NCI-H526 treated with DMSO at 0.1 percent for 48 hours (cell line): ENCODE data around the gene UBE2E1.
"Not testable (repeated sequence)": the region's sequence is repeated elsewhere in the genome, so short reads cannot be mapped to it uniquely, and the experiment has no call there.

Experiments used
- DNase-seq: peaks from one replicate; lab custom pipeline; 2025; lab: John Stamatoyannopoulos, UW

Gene UBE2E1

DNA sequence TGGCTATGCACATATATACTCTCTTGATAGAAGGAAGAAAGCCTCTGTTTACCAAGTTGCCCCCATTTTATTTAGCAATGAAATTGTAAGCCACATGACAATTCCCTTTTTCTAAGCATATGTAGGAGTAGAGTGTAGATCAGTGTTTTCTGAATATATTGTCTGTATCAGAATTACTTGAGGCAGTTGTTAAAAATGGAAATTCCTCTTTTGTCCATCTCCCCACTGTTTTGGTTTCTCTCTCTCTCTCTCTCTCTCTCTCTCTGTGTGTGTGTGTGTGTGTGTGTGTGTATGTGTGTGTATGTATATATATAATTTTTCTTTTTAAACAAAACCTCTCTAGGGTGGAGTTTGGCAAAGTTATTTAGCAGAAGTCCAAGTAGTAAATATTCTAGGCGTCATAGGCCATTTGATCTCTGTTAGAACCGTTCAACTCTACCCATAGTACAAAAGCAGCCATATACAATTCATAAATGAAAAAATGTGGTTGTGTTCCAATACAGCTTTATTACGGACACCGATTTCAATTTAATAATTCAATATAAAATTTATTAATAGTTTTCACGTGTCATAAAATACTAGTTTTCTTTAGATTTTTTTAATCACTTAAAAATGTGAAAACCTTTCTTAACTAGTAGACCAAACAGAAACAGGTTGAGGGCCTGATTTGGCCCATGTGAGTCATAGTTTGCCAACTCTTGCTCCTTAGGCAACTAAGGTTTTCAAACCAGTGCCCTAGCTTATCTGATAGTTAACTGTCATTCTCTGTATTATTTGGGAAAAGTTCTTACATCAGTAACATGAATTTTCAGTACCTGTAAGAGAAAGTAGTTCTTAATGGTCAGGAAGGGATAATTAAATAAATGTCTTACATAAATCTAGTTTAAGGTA lies 39.8 kb downstream of the UBE2E1 start:
- no peak for DNase-seq

DNA sequence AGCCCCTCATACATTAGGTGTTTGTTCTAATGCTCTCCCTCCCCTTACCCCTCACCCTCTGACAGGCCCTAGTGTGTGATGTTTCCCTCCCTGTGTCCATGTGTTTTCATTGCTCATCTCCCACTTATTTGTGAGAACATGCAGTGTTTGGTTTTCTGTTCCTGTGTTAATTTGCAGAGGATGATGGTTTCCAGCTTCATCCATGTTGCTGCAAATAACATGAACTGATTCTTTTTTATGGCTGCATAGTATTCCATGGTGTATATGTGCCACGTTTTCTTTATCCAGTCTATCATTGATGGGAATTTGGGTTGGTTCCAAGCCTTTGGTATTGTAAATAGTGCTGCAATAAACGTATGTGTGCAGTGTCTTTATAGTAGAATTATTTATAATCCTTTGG lies 43.7 kb downstream of the UBE2E1 start:
- DNase-seq = not testable (repeated sequence)

DNA sequence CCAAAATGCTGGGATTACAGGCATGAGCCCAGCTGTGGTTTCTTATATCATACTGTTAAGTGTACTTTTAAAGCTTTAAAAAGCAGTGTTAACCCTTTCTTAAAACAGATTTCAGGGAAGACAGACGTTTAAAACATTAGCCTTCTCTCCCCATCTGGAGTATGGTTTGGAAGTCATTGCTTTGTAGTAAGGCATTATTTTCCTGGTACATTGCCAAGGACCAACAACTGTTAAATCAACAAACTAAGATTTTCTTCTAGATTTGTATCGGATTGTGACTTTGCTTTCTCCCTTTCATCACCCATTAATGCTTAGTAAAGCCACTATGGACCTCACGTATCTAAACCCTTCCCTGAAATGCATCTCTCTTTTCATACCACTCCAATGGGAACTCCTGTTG lies 50.5 kb downstream of the UBE2E1 start:
- DNase-seq = no peak

DNA sequence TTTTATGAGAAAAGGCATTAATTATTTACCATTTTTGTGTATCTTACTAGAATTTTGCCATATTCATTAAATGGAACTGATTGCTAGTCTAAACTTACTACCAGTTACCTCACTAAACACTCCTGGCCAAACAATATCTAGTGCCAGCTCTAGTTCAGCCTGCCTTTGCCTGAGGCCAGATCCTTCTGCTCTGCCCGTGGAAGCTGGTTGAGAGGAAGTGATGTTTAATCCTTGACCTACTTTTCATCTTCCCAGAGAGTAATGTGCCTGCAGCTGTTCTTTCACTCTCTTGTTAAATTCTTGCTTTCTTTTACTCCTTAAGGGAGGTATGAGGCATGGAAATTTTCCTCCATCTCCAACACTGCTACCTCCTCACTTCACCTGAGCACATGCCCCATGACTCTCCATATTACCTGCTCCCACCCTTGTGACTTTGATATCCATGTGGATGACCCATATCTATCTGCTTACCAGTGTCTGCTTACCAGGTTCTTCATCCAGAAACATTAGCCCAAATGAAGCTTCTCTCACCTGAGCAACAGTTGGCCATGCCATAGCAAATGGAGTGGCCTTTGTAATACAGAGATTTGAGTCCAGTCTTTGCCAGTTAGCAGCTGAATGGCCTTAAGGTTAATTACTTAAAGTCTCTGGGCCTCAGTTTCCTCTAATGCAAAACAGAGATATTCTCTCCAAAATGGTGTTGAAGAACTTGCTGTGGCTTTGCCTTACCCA lies 53.4 kb downstream of the UBE2E1 start:
- DNase-seq = no peak

DNA sequence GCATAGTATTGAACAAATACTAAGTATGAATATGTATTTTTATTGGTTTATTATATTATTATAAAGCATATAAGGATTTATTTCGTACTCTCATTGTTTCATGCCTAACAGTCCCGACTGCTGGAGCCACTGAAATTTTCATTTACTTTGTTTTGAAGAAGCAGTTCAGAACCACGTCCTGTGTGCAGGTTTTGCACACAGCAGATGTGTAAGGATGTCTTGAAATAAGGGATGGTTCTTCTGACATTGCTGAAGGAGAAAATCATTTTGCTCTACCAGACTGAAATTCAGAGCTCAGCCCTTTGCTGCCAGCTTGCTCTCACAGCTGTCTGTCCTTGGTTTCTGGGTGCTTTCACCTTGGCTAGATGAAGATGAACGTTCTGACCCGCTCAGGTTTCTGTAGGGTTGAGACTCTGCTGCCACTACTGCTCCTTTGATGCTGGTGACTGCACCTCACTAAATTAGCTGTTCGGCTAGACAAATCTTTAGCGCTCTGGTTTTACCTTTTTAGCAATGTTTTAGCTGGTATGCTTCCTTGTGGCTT lies 54.2 kb downstream of the UBE2E1 start:
- DNase-seq = no peak

DNA sequence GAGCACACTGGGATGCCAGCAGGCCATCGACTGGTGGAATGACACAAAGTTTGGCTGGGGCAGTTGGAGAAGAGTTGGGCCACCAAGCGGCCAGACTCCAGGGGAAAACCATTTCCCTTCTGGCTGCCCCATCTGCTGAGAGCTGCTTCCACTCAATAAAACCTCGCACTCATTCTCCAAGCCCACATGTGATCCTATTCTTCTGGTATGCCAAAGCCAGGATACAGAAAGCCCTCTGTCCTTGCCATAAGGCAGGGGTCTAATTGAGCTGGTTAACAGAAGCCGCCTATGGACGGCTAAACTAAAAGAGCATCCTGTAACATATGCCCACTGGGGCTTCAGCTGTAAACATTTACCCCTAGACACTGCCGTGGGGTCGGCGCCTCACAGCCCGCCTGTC lies 55.9 kb downstream of the UBE2E1 start:
- no peak for DNase-seq

DNA sequence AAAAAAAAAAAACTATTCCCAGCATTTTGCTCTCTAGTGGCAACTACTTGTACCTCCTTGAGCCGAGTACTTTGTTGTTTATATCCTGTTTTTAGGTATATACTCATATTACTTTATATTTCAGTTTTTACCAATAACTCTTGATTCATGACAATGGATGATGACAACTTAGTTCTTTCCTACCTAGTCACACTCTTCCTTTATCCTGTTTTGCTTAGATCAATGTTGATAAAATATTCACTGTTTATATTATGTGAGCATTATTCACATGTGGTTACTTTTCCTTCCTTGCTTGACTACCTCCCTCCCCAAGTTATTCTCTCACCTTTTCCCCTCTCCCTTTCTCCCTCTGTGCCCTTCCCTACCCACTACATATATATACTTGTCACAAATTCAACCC lies 57.3 kb downstream of the UBE2E1 start:
- no peak for DNase-seq

DNA sequence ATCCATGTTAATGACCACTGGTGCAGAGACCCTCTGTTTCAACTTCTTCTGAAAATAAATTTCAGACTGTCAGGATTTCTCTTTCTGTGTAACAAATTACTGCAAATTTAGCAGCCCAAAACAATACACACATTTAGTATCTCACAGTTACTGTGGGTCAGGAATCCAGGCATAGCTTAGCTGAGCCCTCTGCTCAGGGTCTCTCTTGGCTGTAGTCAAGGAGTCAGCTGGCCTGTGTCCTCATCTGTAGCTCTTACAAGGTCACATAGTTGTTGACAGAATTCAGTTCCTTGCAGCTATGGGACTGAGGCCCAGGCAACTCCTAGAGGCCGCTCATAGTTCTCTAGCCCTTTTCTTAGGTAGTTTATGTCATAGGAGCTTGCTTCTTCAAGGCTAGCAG lies 59.2 kb downstream of the UBE2E1 start:
- no peak for DNase-seq

DNA sequence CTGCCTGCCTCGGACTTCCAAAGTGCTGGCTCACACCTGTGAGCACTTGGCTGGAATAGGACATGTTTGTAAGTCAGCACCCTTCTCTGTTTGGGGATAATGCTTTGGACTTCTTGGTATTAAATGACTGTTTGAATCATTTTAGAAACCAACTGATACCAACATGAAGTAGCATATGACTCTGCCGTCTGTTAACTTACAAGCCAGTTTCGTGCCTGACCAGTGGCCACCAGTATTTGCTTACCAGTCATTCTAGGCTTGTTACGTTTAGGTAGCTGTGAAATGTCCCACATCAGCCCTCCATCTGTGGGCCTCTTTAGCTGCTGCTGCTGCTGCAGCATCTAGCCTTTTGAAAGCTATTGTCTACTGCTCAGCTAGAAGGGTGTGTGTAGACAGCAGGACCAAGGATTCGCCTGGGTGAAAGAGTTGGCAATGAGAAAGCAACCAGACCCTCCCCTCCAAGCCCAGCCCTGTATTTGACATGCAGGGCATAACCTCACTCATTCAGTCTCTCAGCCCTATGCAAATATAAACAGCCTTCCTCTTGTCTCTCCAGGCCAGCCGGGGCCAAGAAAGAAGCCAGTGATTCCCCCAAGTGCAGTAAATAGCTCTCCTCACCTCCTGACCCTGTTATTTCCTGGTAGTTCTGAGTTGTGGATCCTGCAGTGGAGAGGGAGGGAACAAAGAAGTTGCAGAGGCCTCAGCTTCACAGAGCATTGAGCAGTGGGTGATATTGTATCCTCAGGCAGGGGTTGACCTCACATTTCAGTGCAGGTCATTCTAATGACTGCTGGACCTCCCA lies 60.0 kb downstream of the UBE2E1 start:
- peak; percentile 70 for DNase-seq

DNA sequence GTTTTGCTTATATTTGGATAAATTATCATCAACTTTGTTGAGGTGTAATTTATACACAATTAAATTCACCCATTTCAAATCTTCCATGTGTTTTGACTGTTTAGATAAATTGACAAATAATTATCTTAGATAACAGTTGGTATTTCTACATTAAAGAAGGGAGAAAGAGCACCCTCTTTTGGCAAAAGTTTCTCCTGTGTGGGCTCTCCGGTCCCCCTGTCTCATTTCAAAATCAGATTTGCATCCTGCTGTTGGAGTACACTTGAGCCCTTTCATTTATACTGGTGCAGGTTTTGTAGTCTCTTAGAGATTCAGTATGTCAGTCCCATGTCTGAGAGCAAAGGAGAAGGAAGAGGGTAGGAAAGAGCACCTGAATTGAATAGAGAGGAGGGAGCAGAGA lies 61.6 kb downstream of the UBE2E1 start:
- peak; percentile 52 for DNase-seq

DNA sequence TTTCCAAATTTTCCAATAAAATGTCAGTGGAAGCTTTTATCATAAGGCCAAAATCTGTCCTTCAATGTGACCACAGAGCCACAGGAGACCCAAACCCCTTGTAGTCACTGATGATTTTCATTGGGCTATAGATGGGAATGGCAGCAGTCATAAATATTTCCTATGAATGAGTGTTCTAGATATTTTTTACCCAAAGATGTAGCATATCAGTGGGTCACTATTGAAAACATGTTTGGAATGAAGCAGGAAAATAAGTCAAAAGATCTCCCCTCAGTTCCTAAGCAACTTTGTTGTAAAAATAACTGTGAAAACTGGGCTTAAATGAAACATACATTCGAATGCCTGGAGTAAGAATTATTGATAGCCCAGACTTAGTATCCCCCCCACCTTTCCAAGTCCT lies 62.1 kb downstream of the UBE2E1 start:
- DNase-seq = no peak

DNA sequence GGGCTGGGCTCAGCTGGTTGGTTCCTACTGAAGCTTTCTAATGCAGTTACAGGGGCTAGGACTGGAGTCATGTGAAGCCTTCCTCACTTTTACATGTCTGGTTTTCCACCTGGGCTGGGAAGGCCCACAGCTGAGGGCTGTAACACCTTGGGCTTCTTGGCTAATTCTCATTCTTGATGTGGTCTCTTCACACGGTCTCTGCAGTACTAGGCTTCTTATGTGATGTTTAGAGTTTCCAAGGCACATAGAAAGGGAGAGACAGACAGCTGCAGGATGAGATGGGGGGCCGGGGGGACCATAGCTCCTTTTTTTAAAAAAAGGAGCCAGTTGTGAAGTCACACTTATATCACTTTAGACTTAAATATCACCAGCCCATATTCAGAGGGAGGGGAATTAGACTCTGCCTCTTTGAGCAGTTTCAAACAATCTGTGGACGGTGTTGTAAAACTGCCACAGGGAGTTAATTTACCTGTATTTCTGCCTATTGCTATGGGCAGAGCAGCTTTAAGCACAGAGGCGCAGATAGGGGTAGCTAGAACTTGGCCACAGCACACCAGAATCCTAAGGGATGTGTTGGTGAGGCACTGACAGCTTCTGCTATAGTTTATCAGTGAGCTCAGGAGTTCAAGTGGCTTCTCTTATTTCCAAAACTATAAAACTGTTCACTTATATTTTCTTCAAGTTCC lies 64.4 kb downstream of the UBE2E1 start:
- no peak for DNase-seq

DNA sequence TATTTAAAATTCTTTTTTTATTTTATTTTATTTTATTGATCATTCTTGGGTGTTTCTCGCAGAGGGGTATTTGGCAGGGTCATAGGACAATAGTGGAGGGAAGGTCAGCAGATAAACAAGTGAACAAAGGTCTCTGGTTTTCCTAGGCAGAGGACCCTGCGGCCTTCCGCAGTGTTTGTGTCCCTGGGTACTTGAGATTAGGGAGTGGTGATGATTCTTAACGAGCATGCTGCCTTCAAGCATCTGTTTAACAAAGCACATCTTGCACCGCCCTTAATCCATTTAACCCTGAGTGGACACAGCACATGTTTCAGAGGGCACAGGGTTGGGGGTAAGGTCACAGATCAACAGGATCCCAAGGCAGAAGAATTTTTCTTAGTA lies 64.9 kb downstream of the UBE2E1 start:
- not testable (repeated sequence) for DNase-seq

DNA sequence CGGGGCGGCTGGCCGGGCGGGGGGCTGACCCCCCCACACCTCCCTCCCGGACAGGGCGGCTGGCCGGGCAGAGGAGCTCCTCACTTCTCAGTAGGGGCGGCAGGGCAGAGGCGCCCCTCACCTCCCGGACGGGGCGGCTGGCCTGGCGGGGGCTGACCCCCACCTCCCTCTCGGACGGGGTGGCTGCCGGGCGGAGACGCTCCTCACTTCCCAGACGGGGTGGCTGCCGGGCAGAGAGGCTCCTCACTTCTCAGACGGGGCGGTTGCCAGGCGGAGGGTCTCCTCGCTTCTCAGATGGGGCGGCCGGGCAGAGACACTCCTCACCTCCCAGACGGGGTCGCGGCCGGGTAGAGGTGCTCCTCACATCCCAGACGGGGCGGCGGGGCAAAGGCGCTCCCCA lies 65.6 kb downstream of the UBE2E1 start:
- DNase-seq = not testable (repeated sequence)

DNA sequence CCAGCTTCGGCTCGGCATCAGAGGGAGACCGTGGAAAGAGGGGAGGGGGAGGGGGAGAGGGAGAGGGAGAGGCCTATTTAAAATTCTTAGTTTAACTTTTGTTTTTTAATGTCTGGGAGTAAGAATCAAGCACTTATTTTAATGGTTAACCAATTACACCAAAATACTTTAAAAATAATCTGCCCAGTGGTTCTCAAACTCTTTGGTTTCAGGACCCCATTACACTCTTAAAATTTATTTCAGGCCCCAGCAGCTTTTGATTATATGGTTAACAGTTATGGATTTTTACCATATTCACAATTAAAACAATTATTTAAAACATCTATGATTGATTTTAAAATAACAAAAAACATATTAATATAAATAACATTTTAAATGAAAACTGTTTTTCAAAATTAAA lies 66.6 kb downstream of the UBE2E1 start:
- no peak for DNase-seq

DNA sequence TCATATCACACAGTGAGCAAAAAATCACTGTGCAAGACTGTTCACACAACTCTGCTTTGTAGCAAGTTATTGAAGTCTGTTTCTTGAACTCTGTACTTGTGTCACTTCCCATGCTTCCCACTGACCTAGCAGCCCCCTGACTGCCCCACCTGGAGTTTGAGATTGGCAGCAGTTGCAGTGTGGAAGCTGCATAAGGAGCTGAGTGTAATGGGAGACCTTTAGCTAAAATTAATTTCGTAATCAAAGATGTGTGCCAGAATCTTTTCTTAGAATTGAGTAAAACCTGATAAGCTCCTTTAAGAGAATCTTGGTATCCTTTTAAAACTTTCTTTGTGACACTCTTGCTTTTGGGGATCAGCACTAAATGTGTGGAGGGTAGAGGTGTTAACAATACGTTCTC lies 68.2 kb downstream of the UBE2E1 start:
- no peak for DNase-seq

DNA sequence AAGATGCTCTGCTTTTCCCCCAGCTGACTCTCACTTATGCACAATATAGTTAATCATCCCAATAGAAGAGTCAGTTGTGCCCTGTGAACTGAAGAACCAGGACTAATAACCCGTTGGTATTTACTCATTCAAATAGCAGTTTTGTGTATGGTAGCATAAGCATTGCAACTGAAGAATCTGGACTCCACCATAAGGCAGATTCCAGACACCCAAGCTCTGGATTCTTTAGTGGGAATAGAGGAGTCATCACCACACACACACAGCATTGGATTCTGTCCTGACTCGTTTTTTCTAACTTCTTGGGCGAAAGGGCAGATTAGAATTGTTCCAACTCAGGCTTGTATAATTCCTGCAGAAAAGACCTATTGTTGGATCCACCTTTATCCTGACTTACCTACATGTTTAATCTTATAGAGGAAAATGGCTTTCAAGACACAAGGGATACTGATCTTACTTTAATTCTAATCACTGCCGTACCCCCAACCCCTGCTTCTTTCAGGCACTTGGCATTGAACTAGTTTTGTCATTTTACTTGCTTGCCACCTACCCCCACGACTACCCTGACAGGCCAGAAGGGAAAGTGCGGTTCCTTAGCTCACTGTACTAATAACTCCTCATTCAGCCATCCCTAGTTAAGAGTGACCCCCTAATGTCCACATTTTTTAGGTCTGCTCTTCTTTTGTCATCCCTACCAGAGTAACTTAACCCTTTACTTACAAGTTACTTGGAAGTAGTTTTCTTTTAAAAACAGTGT lies 68.8 kb downstream of the UBE2E1 start:
- peak; percentile 82 for DNase-seq

DNA sequence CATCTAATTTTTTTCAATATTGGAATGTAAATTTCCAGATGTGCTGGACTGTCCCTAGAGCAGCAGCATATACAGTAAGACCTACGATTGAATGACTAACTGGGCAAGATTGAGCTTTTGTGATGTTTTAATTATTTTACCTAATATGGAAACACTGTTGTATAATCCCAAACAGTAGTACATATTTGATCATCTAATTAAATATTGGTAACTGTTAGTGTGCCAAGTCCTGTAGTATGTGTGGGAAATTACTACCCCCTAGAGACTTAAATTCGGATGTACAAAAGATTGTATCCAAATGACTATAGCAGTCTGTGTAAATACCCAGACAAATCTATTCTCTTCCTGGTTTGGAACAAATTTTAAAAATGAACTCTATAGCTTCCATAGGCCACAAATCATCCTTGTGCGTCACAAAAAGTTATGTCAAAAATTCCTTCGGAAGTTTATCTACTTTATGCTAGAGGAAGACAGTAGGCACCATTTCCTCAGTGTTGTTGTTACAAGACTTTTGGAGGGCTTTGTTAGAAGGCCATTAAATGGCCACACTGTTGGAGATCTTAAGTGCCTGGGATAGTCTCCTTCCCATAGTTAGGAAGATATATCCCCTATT lies 69.5 kb downstream of the UBE2E1 start:
- DNase-seq = no peak

DNA sequence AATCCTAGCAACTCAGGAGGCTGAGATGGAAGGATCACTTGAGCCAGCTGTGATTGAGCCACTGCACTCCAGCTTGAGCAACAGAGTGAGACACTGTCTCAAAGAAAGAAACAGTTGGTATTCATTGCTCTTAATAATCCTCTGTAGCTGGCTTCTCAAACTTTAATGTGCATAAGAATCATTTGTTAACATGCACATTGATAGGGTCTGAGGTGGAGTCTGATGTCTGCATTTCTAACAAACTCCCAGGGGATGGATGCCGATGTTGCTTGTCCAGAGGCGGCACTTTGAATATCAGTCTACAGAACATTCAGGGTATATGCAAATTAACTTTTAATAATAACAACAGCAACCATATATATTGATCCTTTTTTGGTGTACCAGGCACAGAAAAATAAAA lies 71.2 kb downstream of the UBE2E1 start:
- peak; percentile 34 for DNase-seq

DNA sequence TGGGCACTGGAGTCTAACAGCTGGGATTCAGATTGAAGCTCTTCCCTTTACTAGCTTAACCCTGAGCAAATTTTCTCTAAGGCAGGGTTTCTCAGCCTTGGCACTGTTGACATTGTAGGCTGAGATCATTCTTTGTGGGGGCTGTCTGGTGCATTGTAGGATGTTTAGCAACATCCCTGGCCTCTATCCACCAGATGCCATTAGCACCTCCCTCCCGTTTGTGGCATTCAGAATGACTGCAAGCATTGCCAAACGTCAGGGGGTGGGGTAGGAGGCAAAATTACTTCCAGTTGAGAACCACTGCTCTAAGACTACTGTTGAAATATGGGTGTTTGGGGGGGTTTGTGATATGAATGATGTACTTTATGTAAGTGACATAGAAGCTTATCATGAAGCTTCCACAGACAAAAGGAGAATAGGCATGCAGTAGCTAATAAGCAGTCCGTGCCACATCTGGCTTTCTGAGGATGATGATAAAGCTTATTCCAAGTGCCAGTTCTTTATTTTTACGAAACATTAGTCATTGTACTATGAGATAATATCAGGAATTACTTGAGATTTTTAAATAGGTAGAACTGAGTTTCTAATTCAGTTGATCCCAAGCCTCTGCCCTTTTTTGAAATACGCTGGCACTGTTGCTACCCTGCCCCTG lies 71.7 kb downstream of the UBE2E1 start:
- DNase-seq = no peak
